HepG2 (cell line): Measurements from ENCODE around the gene SMPD3.

ENCODE experiments used
- BRCA1 ChIP-seq: sonication (generic); formaldehyde crosslinking; IDR thresholded peaks from 2 replicates; pipeline ENCODE4 v1.4.0; 2020; ENCODE audit warnings: missing genetic modification reagents
- CTCF ChIP-seq: sonication (generic); formaldehyde crosslinking; IDR thresholded peaks from 2 replicates; pipeline ENCODE4 v1.5.0; 2020; ENCODE audit warnings: mild to moderate bottlenecking, missing genetic modification reagents, moderate library complexity
- HOXA7 ChIP-seq: sonication (generic); formaldehyde crosslinking; IDR thresholded peaks from 2 replicates; pipeline ENCODE4 v1.8.1; 2022; ENCODE audit warnings: mild to moderate bottlenecking, missing genetic modification reagents, moderate library complexity
- LBX2 ChIP-seq: sonication (generic); formaldehyde crosslinking; IDR thresholded peaks from 2 replicates; pipeline ENCODE4 v1.5.0; 2020; ENCODE audit warnings: missing genetic modification reagents, mild to moderate bottlenecking, borderline replicate concordance
- NKX3-1 ChIP-seq: sonication (generic); formaldehyde crosslinking; IDR thresholded peaks from 2 replicates; pipeline ENCODE4 v1.5.0; 2020; ENCODE audit warnings: missing genetic modification reagents
- ZNF318 ChIP-seq: sonication (generic); formaldehyde crosslinking; IDR thresholded peaks from 2 replicates; pipeline ENCODE4 v1.4.0; 2020; ENCODE audit warnings: mild to moderate bottlenecking, missing genetic modification reagents
- ZNF558 ChIP-seq: sonication (generic); formaldehyde crosslinking; IDR thresholded peaks from 2 replicates; pipeline ENCODE4 v1.9.0; 2022; ENCODE audit warnings: mild to moderate bottlenecking, missing genetic modification reagents, borderline replicate concordance
- TF ChIP-seq, protein P1 (sequence below): sonication (generic); formaldehyde crosslinking; IDR thresholded peaks from 2 replicates; pipeline ENCODE4 v1.5.0; 2020; ENCODE audit warnings: mild to moderate bottlenecking, missing genetic modification reagents

DNA sequence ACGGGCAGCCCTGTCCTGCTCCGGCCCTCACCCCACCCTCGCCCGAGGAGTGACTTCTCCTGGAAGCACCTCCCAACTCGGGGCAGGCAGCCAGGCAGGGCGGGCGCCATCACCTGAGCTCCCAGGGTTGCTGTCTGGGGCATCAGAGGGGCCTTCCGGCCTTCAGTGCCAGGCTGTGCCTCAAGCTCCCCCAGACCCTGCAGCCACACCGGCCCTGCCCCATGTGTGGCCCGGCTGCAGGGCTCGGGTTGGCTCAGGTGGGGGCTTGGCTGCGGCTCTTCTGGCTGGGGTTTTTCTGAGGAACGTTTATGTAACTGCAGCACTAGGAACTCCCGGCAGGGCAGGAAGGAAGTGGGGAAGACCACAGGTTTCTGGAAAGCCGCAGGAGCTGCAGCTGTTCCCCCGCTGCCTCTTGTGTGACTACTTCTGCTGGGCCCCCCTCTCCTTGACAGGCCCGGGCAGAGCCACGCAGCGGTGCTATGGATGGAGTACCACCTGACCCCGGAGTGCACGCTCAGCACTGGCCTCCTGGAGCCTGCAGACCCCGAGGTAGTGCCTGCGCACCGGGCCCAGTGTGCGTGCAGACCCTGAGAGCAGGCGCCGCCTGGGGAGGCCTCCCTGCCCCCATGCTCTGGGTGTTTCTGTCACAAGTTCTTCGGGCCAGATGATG lies 91.9 kb downstream of the SMPD3 start:
- TF ChIP-seq CTCF (CRISPR knock-in tag) (no peak), ZNF558 (CRISPR knock-in tag) (no peak), LBX2 (CRISPR knock-in tag) (no peak), NKX3-1 (CRISPR knock-in tag) (no peak), ZNF318 (no peak), HOXA7 (CRISPR knock-in tag) (no peak), BRCA1 (CRISPR knock-in tag) (no peak)
- TF ChIP-seq, protein P1, sequence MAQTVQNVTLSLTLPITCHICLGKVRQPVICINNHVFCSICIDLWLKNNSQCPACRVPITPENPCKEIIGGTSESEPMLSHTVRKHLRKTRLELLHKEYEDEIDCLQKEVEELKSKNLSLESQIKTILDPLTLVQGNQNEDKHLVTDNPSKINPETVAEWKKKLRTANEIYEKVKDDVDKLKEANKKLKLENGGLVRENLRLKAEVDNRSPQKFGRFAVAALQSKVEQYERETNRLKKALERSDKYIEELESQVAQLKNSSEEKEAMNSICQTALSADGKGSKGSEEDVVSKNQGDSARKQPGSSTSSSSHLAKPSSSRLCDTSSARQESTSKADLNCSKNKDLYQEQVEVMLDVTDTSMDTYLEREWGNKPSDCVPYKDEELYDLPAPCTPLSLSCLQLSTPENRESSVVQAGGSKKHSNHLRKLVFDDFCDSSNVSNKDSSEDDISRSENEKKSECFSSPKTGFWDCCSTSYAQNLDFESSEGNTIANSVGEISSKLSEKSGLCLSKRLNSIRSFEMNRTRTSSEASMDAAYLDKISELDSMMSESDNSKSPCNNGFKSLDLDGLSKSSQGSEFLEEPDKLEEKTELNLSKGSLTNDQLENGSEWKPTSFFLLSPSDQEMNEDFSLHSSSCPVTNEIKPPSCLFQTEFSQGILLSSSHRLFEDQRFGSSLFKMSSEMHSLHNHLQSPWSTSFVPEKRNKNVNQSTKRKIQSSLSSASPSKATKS: no peak
